Ovary (tissue), 9 donors: Measurements from ENCODE around the gene SCUBE2. TPM values are rescaled to one million over a fixed set of nuclear protein-coding genes. Genes with fewer than 3 reads are reported as not detected.
A peak's percentile ranks its signal among the peaks of the same experiment; 100 is the strongest.

Experiments used
- DNase-seq, 5 donors: peaks; one replicate each; pipeline ENCODE4 v3.0.0-alpha.2; 2019 to 2020
- H3K27ac ChIP-seq, 2 donors: fragments of 200-600 bp; one replicate each; pipeline versions ENCODE4 v1.5.1 to v1.8.0; 2019 to 2022
- H3K27me3 ChIP-seq: fragments of 200-600 bp; one replicate; pipeline ENCODE4 v1.8.0; 2022
- H3K36me3 ChIP-seq: fragments of 200-600 bp; sonication (generic); one replicate; pipeline ENCODE4 v1.5.1; 2019
- H3K4me1 ChIP-seq: one replicate; pipeline ENCODE4 v1.8.1; 2013; ENCODE audit warnings: mild to moderate bottlenecking, moderate library complexity; ENCODE audit not compliant: insufficient read depth
- H3K4me3 ChIP-seq: fragments of 200-600 bp; sonication (generic); one replicate; pipeline ENCODE4 v1.5.1; 2017
- H3K9me3 ChIP-seq, 2 donors: fragments of 200-600 bp in 1 of 2; sonication (generic) in 1 of 2; one replicate each; pipeline versions ENCODE4 v1.5.1 to v1.8.1; 2013 to 2019; ENCODE audit warnings: mild to moderate bottlenecking in 1 of 2, moderate library complexity in 1 of 2
- EP300 ChIP-seq: sonication (generic); formaldehyde crosslinking; IDR thresholded peaks from one replicate; pipeline ENCODE4 v1.6.1; 2017; ENCODE audit warnings: antibody characterized with exemption
- POLR2A ChIP-seq: fragments of 450-650 bp; IDR thresholded peaks from one replicate; pipeline ENCODE4 v1.6.1; 2017; ENCODE audit warnings: antibody characterized with exemption, mild to moderate bottlenecking, moderate library complexity
- WGBS, 3 donors: extraction: QIAGEN DNeasy Blood & Tissue Kit in 1 of 3; methylation state at CpG; one replicate each; pipeline versions ENCODE4 v1.1.5 to v1.1.7; 2013 to 2017; 5-methylcytosine and 5-hydroxymethylcytosine counted together
- intact Hi-C, 4 donors: fragments of 100-400 bp; cut with DNase I; formaldehyde crosslinking; loops; one replicate each; pipeline versions ENCODE4 v1.11.0 to v1.15.1; 2022 to 2023
- polyA plus RNA-seq, 2 donors: library from polyadenylated mRNA; stranded (reverse); fragments of 200-250 nt in 1 of 2; fragments of 350-450 nt in 1 of 2; fragmentation: Illumina TruSeq in 1 of 2; extraction: RNeasy Lipid Tissue Mini Kit (QIAGEN cat#74804) in 1 of 2; gene quantifications; one replicate each; pipeline ENCODE4 v1.2.3, GENCODE V29; 2013 to 2014
- total RNA-seq, 7 donors: library from RNA; depleted of rRNA in 2 of 7; stranded (reverse); fragments of >200 nt in 2 of 7; fragmentation: NEBNext Ultra II Directional in 3 of 7; extraction: Animal tissue kit (Norgen Biotek cat#: 25700) in 3 of 7; gene quantifications; one replicate each; pipeline versions ENCODE4 v1.1.0 to v1.2.4, GENCODE V29; 2016 to 2023
- TF ChIP-seq, protein P1 (sequence below), 3 donors: fragments of 450-650 bp in 2 of 3; fragments of 200-600 bp in 1 of 3; IDR thresholded peaks; one replicate each; pipeline versions ENCODE4 v1.5.1 to v1.8.0; 2016 to 2022; ENCODE audit warnings: antibody characterized with exemption in 3 of 3, mild to moderate bottlenecking in 1 of 3
- donor health status: DM: no; HTN: no; CAD: no; lungs with moderate emphysema.
- donor health status: DM: no; HTN: no; CAD: no.
- donor health status: Bipolar disorder and iron deficiency.
- donor health status: DM: yes; HTN: yes; CAD: no.
- donor health status: DM: no; HTN: no; CAD: no.
- donor health status: DM: yes; HTN: yes; CAD: no.

SCUBE2 gene
- total and polyA plus RNA-seq, 9 donors: 0.12 to 8.2 (median 1.00) TPM

DNA sequence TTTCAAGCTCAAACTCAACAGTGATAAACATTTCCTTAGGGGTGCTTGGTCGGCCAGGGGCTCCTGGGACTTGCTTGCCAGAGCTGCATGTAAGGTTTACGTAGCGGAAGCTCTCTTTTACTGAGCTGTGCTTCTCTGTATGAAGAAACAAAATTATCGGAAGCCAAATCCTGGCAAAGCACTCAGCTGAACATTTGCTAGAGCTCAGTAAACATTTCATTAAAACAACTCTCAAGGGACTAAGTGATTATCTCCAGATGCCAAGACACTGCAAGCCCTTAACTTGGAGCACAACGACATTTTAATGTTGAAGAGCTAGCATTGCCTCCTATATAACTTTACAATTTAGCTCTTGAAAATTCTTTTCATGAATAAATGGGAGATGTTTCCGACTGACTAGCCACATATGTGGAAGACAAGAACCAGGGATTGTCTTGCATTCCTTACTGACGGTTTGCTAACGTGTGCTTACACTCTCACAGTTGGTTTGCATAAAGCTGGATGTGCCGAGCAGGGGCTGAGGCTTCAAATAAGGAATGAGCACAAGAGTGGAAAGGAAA, 43.4 kb downstream of the SCUBE2 start:
- DNase-seq: no peak
- Histone ChIP-seq H3K27me3 (no peaks in the 10 kb centered on the region), H3K36me3 (no peaks in the 10 kb centered on the region), H3K27ac (no peak overlapping the region), H3K4me3 (peak overlapping the region; percentile 22), H3K9me3 (no peaks in the 10 kb centered on the region), H3K4me1 (peaks cover 6% of the 10 kb centered on the region)
- no peak for TF ChIP-seq POLR2A
- TF ChIP-seq EP300: no peak
- TF ChIP-seq, protein P1, sequence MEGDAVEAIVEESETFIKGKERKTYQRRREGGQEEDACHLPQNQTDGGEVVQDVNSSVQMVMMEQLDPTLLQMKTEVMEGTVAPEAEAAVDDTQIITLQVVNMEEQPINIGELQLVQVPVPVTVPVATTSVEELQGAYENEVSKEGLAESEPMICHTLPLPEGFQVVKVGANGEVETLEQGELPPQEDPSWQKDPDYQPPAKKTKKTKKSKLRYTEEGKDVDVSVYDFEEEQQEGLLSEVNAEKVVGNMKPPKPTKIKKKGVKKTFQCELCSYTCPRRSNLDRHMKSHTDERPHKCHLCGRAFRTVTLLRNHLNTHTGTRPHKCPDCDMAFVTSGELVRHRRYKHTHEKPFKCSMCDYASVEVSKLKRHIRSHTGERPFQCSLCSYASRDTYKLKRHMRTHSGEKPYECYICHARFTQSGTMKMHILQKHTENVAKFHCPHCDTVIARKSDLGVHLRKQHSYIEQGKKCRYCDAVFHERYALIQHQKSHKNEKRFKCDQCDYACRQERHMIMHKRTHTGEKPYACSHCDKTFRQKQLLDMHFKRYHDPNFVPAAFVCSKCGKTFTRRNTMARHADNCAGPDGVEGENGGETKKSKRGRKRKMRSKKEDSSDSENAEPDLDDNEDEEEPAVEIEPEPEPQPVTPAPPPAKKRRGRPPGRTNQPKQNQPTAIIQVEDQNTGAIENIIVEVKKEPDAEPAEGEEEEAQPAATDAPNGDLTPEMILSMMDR (IDR thresholded peaks at IDR 0.05): no peak
- WGBS, 3 donors: 8 to 11% (median 9%) methylated on average over 9 of the region's 9 CpGs
- intact Hi-C loops: no loop called here

DNA sequence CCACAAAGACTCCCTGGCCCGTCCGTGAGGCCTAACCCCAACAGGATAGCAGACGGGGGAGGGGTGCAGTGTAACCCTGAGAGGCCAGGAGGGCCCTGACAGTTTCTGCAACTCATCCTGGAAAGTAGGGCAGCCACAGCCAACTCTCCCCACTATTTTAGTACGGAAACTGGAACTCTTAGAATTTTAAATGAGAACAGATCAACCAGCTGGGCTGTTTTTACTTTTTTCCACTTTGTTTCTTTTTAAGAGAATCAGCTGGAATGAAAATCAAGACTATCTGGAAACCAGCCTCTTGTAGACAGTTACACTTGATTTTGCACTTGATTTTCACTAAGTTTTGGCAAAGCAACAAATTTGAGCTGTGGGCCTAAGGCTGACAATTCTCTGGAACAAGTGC, 44.9 kb downstream of the SCUBE2 start:
- no peak for DNase-seq
- no peak overlapping the region for H3K27ac ChIP-seq
- 57 to 72% (median 59%) methylated on average over 4 of the region's 4 CpGs for WGBS, 3 donors

DNA sequence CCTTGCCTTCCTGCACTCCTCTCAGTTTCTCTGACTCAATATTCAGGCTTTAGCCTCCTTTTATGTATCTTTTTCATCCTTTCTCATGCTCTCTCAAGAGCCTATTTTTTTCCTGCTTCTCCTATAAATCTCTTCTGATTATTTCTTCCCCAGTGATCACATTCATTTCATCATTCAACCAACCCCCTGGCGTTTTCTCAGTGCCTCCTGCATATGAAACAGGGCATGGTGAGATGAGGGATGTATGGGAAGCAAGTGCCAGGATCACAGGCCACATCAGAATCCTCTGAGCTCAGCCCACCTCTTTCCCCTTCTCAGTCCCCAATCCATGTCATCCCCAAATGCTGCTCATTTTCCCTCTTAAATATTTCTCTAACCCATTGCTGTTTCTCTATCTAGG, 48.9 kb downstream of the SCUBE2 start:
- DNase-seq: no peak
- intact Hi-C loops: no loop called here

More for the DNA sequence above, 44.9 kb downstream of the SCUBE2 start:
- no peak for TF ChIP-seq EP300
- H3K36me3 ChIP-seq: no peaks in the 10 kb centered on the region
- intact Hi-C loops: no loop called here
- no peaks in the 10 kb centered on the region for H3K9me3 ChIP-seq
- H3K4me1 ChIP-seq: peaks cover 6% of the 10 kb centered on the region
- no peak overlapping the region for H3K4me3 ChIP-seq
- no peaks in the 10 kb centered on the region for H3K27me3 ChIP-seq

DNA sequence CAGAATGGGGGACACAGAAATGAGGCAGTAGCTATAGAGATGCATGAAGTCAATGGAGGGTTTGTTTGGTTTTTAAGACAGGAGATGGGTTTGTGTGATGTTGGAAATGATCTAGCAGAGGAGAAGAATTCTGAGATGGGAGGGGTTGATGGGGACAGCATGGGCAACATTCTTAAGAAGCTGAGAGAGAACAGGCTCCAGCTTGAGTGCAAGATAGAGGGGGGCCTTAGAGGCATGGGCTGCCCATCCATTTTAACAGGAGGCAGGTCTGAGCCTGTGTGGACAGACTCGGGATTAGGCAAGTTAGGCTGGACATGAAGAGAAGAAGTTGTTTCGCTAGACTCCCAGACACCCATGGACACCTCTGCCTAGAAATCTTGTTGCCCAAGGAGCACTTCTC, 49.7 kb downstream of the SCUBE2 start:
- H3K9me3 ChIP-seq: no peaks in the 10 kb centered on the region
- 72 to 91% (median 85%) methylated on average over 2 of the region's 2 CpGs for WGBS, 3 donors
- intact Hi-C loops: no loop called here
- no peak overlapping the region for H3K4me3 ChIP-seq
- H3K4me1 ChIP-seq: no peaks in the 10 kb centered on the region
- no peaks in the 10 kb centered on the region for H3K27me3 ChIP-seq
- H3K36me3 ChIP-seq: no peaks in the 10 kb centered on the region
- TF ChIP-seq, protein P1 (IDR thresholded peaks at IDR 0.05): no peak
- TF ChIP-seq POLR2A (no peak), EP300 (no peak)
- DNase-seq: no peak
- no peak overlapping the region for H3K27ac ChIP-seq

More for the DNA sequence above, 48.9 kb downstream of the SCUBE2 start:
- TF ChIP-seq, protein P1 (IDR thresholded peaks at IDR 0.05): no peak
- TF ChIP-seq POLR2A: no peak
- TF ChIP-seq EP300: no peak
- Histone ChIP-seq H3K4me1 (peaks cover 2% of the 10 kb centered on the region), H3K36me3 (no peaks in the 10 kb centered on the region), H3K27ac (no peak overlapping the region), H3K27me3 (no peaks in the 10 kb centered on the region), H3K9me3 (no peaks in the 10 kb centered on the region), H3K4me3 (no peak overlapping the region)
- WGBS, 3 donors: 53 to 77% (median 76%) methylated on average over 1 of the region's 1 CpG

DNA sequence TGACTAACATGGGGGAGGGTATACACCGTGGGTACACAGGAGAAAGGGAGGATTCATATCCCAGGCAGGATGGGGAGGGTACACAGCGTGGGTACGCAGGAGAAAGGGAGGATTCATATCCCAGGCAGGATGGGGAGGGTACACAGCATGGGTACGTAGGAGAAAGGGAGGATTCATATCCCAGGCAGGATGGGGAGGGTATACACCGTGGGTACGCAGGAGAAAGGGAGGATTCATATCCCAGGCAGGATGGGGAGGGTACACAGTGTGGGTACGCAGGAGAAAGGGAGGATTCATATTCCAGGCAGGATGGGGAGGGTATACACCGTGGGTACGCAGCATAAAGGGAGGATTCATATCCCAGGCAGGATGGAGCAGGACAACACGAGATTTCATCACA, 51.0 kb downstream of the SCUBE2 start:
- H3K4me3 ChIP-seq: no peak overlapping the region
- no peak overlapping the region for H3K27ac ChIP-seq
- no peak for DNase-seq
- no peaks in the 10 kb centered on the region for H3K9me3 ChIP-seq
- TF ChIP-seq POLR2A: no peak
- TF ChIP-seq, protein P1 (IDR thresholded peaks at IDR 0.05): no peak
- TF ChIP-seq EP300: no peak
- no peaks in the 10 kb centered on the region for H3K27me3 ChIP-seq
- H3K36me3 ChIP-seq: no peaks in the 10 kb centered on the region
- intact Hi-C loops: no loop called here
- no peaks in the 10 kb centered on the region for H3K4me1 ChIP-seq
- WGBS, 3 donors: 86 to 88% (median 87%) methylated on average over 10 of the region's 10 CpGs
